GM18867 (cell line): ENCODE data around the gene NEURL1.
"Not testable (repeated sequence)": the region's sequence is repeated elsewhere in the genome, so short reads cannot be mapped to it uniquely, and the experiment has no call there.

Experiments
- ATAC-seq: cut with Tn5 transposase; IDR thresholded peaks from one replicate; pipeline ENCODE4 v1.9.1; 2021; ENCODE audit warnings: mild to moderate bottlenecking, moderate library complexity; ENCODE audit not compliant: unreplicated experiment

NEURL1 gene

DNA sequence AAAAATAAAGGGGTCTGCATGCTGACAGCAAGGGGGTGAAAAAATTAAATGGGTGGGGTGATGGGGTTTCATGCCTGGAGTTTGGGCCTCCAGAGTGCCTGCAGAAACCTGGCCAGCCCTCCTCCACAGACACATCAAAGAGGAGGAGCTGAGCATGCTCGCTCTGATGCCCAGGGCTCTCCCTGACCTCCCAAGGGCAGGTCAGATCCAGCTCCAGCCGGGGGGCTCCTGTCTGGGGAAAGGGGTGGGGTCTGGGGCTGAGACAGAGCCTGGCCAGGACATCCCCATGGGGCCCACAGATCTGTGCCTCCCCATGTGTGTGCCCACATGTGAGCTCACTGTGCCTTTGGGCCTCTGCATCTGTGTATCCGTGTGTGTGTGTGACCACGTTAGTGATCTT, 33.9 kb upstream of the NEURL1 start:
- ATAC-seq: no peak

DNA sequence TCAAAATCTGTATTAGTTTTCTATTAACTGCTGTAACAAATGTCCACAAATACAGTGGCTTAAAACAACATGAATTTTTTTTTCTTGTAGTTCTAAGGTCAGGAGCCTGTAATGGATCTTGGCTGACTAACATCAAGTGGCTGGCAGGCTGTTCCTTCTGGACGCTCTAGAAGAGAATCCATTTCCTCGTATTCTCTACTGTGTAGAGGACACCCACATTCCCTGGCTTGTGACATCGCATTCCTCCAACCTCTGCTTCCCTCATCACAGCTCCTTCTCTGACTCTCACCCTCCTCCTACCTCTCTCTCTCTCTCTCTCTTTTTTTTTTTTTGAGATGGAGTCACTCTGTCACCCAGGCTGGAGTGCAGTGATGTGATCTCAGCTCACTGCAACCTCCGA, 30.0 kb upstream of the NEURL1 start:
- ATAC-seq: no peak

DNA sequence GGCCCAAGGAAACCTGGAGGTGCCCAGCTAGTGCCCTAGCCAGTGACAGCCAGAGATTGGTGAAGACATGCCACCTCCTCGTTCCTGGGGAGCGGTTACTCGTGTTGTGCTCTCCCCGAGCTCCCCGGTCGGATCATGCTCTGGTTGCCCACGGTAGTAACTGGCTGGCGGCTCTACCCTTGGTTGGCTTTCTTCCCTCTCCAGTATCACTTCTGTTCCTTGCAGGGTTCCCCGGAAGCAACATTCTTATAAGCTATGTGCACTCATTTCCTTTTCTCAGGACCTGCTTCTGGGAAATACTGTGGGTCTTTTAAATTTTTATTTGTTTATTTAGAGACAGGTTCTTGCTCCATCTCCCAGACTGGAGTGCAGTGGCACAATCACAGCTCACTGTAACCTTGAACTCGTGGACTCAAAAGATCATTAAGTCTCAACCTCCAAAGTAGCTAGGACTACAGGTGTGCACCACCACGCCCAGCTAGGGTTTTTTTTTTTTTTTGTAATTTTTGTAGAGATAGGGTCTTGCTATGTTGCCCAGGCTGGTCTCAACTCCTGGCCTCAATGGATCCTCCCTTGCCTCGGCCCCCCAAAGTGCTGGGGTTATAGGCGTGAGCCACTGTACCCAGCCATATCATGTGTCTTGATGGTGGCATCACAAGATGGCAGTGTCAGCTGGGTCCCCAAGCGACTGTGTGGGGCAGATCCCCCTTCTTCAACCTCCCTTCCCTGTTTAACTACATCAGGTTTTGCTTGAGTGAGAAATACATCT, 27.9 kb upstream of the NEURL1 start:
- ATAC-seq: no peak

DNA sequence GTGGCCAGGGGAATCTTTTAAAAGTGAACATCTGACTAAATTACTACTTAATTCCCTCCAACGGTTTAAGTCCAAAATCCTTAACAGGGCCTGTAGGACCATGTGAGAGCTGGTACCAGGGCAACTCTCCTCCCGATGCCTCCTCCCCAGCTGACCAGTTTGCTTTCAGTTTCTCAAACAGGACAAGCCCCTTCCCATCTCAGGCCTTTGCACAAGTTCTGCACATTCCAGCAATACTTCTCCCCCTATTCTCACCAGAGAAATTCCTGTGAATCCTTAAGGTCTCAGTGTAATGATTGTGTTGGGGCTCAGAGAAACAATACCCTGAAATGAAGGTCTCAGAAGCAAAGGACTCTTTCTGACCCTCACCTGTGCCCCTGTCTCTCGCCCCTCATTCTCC, 26.8 kb upstream of the NEURL1 start:
- ATAC-seq: no peak

DNA sequence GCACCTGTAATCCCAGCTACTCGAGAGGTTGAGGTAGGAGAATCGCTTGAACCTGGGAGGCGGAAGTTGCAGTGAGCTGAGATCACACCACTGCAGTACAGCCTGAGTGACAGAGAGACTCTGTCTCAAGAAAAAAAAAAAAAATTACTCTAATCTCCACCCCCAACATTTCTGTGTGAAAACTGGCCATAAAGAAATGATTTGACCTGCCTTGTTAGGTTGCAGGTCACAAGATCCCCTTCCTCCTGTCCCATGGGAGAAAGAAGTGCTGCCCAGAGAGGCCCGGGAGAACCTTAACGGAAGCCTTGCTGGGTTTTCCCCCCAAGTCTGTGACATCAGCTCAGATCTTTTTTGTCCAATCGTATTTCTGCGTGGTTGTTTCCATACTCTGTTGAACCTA, 26.1 kb upstream of the NEURL1 start:
- ATAC-seq: no peak

DNA sequence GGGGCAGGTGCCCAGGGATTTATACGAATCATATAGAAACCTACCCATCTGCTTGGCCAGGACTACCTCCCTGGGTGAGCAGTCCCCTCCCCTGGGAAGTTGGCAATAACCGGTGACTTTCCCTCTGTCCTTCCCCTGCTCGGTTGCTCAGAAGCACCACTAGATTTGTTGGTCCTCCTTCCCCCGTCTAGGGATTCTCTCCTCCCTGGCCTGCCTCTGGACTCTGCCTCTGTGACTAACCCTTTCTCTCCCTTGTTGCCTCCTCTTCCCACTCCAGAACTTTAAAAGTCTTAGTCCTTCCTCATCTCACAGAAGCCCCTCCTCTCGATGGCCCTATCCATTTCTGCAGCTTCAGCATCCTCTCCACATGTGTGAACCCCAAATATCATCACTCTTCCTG, 24.3 kb upstream of the NEURL1 start:
- no peak for ATAC-seq

DNA sequence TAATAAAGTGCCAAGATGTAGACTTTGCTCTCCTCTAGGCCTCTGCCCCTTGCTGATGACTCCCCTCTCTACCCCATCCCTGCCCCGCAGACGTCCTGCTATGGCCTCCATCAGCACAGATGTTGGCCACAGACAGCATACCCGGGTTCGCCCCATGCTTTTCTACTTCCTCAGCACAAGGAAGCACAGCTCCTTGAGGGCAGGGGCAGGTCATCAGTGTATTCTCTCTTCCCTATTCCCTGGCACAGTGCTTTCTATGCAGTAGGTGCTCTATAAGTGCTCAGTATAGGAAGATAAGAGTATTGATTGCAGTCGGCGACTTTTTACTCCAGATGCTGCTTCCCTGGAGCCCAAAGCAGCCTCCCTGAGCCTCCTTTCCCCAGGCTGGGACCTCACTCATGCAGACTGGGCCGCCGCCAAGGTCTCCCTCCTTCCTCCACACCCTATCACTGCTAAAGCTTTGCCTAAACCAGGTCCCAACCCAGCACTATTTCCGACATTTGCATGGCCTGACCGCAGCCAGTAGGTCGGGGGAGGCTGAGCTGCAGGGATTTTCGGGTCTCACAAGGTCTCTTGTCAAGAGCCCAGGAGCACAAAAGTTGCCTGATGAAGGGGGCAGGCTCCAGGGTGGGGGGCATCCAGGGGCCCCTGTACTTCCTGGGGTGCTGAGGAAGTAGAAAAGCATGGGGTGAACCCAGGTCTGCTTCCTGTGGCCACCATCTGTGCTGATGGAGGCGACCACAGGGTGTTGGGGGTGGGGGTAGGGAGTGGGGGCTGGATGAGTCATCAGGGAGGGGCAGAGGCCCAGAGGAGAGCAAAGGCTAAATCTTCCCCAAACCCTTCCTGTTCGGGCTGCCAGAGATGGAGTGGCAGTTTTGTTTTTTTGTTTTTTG, 22.5 kb upstream of the NEURL1 start:
- peak; percentile 70 for ATAC-seq

DNA sequence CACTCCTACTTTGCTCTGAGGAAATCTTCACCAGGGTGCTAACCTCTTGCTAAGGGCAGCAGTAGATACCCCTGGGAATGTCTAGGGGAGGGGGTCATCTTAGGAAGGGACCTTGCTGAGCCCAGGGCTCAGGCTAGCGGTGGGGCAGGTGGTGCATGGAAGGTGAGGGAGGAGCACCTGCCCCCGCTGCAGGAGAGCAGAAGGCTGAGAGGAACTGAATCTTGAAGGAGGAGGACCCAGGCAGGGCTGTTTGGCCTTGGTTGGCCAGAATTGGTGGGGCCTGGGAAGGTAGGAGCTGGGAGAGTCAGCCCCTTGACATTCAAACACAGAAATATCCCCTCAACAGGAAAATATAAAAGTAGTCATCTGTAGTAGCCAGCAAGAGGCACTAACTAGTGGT, 21.5 kb upstream of the NEURL1 start:
- peak; percentile 38 for ATAC-seq

DNA sequence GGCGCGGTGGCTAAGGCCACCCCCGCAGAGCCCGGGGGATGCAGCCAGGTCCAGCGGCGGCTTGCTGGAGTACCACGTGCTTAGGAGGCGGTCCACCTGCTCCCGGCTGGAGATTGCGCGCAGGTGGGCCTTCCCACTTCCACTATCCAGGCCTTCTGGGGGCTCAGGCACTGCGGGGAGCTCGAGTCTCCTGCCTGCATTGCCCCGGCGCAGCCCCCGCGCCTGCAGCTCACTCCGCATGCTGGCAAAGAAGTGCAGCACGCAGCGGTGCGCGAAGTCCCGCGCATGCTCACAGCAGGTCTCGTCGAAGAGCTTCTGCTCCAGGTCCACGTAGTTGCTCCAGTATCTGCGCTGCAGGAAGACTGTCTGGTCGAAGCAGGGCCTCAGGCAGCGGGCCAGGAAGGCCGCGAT, 20.2 kb upstream of the NEURL1 start:
- ATAC-seq: no peak

DNA sequence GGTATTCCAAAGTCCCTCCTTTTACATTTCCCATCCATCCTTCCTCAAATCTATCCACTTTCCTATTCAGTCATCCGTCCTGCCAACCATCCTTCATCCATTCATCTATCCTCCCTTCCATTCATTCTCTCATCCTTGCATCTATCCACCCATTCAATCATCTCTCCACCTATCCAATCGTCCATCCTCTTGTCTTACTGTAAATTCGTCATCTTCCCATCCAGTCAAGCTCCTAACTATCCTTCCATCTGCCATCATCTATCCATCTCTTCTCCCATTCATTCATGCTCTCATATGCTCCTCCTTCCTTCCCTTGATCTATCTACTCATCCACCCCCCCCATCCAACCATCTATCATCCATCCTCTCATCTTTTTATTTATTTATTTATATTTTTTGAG, 19.4 kb upstream of the NEURL1 start:
- ATAC-seq: no peak

DNA sequence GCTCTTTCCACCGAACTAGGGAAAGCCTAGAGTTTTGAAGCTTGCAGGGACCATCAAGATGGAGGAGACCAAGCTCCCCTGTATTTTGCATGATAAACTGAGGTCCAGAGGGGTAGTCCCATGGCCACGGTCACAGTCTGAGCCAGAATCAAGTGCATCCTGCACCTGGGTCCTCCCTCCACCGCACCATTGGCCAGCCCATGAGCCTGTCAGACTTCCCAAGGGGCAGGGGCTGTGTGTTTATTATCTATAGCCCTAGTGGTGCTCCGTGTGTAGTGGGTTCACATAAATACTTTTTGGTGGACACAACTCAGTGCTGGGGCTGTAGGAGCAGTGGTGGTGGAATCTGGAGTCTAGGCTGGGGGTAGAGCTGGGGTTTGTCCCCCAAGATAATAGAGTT, 18.1 kb upstream of the NEURL1 start:
- ATAC-seq: no peak

DNA sequence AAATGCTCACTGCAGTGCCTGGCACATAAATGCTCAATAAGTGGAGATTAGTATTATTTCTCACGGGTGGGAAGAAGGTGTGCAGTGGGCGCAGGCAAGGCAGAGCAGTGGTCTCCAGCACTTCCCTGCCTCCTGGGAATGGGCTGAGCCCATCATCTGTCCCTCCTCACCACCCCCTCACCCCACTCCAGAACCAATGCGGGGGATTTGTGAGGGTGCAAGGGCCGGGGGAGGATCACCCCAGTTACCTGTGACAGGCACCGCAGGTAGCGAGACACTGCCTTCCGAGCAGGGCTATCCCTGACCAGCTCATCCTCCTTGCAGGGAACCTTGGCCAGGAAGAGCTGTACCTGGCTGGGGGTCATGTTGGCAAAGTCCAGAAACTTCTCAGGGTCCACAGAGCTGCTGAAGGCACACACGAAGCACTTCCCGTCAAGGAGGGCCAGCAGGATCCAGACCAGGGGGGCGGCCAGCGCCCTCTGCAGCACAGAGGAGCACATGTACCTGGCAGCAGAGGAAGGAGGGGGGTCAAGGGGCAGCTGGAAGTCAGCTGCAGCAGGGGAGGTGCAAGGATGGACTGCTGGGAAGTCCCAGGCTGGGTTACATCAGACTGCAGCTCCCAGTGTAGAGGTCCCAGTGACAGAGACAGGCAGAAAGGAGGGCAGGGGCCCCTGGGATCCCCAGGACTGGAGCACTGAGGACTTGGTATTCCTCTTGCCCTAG, 17.3 kb upstream of the NEURL1 start:
- ATAC-seq: no peak

DNA sequence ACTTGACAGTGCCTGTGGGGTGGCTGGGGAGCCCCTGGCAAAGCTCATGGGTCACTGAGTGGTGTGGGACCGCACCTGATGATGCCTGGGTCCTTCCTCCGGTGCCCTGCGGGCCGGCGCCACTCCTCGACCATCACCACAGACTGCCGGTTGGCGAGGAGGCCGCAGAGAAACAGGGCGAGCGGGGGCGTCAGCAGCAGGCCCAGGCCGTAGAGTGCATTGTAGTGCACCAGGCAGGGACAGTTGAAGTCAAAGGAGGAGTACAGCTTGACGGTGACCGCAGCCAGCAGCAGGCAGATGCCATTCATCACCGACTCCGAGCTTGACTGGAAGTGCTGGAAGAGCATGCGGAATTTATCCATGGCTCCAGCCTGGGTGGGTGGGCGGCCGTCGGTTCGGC, 14.8 kb upstream of the NEURL1 start:
- ATAC-seq: no peak

DNA sequence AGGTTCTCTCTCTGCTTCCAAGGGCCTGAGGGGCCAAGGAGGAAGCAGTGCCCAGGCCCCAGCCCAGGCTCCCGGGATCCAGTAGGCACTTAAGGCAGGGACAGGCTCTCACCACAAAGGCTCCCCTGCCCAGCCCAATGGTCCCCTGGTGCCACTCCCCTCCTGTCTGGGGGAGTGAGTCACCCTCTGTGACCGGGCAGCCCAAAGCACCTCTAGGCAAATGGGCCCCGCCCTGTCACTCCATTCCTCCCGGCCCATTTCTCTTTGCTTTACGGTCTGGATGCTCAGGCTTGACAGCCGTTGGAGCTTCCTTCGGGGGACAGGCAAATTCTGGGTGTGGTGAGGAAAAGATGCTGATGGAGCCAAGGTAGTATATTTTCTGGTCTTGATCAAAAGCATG, 14.4 kb upstream of the NEURL1 start, which contains the start of gene CALHM3:
TSS of gene CALHM3 (minus strand) at position 106 of the 400 bp plus-strand sequence. CDS start 208 bp downstream, outside the sequence.
- ATAC-seq: no peak

DNA sequence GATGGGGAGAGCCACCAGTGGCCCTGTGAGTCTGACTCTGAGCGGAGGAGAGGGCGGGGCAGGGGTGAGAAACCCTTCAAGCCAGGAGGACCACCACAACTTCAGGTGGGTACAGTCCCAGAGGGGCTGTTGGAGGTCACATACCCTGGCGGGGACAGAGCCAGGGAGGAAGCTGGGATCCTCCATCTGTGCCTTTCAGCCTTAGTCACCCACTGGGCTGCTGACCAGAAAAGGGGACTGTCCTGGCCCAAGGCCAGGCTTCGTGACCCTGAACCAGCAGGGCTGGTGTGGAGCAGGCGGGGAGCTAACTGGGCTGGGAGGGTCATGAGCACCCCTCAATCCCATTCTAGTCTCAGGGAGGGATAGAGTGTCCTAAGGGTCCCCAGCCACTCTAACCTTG, 13.0 kb upstream of the NEURL1 start:
- no peak for ATAC-seq

DNA sequence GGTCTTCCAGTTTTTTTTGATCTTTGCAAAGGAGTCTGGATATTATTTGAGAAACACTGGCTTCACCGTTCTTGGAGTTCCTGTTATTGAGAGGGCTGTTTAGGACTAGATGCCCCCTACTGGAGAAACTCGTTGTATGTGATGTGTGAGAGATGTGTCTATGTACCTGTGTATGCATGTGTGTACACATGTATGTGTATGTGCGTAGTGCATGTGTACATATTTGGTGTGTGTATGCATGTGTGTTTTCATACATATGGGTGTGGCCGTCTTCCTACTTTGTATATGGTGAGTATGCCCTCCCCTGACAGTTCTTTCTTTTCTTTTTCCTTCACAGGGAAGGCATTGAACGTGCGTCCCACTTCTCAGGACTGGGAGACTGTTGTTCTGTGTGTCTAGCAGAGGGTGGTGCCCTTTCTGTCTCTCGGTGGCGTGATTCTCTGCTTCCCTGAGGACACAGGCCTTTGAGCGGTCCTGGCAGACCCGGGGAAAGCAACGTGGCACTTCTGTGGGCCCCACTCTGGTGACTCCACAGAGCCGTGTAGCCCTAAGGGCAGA, 11.5 kb upstream of the NEURL1 start:
- ATAC-seq: peak; percentile 62

DNA sequence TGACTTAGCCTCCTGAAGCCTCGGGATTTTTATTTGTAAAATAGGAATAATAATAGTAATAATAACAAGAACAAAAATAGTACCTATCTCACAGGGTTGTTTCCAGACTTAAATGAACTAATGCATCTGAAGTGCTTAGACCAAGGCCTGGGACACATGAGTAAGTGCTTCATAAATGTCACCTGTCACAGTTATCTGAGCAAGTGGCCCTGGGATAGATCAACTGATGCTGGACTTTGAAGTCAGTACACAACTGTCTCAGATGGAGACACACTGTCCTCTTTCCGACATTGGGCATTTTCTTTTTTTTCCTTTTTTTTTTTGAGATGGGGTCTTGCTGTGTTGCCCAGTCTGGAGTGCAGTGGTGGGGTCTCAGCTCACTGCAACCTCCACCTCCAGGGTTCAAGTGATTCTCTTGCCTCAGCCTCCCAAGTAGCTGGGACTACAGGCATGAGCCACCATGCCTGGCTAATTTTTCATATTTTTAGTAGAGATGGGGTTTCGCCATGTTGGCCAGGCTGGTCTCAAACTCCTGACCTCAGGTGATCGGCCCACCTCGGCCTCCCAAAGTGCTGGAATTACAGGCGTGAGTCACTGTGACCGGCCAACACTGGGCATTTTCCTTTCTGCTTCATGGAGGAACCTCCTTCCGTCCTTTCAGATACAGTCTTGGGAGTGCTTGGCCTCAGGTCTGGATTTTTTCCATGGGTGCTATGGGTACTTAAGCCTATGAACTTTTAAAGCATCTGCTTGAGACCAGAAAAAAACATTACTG, 6.7 kb upstream of the NEURL1 start:
- not testable (repeated sequence) for ATAC-seq

DNA sequence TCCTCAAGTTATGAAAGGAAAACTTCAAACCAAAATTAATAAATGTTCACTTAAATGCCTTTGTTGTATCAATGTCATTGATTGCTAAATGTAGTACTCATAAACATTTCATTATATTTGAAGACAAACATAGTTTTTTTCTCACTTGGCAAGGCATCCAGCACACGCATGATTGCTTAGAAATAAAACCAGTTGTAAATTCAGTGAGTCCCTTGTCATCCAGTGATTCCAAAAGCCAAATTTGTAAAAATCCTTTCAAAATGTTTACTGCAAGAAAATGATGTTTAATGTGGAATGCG, 6.1 kb upstream of the NEURL1 start:
- ATAC-seq: no peak

DNA sequence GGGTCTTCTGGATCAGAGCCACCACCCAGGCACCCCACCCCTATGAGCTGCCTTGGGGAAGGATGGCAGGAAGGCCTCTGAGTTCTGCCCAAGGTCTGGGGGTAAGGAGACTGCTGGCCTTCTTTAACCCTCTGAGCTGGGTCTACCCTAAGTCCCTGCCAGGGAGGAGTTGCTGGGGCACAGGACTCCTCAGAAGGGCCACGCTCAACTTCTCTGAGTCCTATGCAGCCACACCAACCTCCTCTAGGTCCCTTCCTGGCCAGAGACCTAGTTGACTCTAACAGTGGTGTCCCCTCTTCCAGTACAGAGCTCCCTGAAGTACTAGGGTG, 2.6 kb upstream of the NEURL1 start:
- peak; percentile 19 for ATAC-seq

DNA sequence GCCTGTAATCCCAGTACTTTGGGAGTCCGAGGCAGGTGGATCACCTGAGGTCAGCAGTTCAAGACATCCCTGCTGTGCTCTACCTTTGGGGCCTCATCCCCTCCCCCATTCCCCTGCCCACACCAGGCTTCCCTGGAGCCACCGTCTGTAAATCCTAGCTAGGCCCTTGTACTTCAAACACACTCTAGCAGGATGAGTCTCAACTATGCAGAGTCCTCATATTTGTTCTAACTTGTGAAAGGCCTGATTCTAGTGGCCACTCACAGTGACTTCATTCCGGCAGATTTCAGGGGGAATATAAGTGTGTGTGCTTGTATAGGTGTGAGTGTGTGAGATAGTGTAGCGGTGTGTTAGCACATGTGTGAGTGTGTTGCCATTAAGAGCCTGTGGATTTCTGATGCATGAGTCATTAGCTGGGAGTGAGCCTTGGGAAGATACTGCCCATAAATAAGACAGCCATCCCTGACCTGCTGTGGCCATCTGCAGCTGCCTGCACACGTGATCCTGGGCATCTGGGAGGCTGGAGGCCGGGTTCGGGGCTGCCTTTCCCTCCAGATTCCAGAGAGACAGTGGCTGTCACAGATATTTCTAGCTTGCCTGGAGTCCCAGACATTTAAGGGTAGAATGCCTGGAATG, 1.7 kb upstream of the NEURL1 start:
- ATAC-seq: no peak
